ENCODE measurements around the gene ROR1.

The ROR1 gene

DNA sequence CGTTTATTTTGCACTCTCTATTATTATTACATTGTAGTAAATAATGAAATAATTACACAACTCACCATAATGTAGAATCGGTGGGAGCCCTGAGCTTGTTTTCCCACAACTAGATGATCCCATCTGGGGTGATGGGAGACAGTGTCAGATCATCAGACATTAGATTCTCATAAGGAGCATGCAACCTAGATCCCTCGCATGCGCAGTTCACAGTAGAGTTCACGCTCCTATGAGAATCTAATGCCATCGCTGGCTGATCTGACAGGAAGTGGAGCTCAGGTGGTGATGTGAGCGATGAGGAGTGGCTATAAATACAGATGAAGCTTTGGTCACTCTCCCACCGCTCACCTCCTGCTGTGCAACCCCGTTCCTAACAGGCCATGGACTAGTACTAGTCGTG, 112.1 kb downstream of the ROR1 start:
- TF ChIP-seq, protein P1, sequence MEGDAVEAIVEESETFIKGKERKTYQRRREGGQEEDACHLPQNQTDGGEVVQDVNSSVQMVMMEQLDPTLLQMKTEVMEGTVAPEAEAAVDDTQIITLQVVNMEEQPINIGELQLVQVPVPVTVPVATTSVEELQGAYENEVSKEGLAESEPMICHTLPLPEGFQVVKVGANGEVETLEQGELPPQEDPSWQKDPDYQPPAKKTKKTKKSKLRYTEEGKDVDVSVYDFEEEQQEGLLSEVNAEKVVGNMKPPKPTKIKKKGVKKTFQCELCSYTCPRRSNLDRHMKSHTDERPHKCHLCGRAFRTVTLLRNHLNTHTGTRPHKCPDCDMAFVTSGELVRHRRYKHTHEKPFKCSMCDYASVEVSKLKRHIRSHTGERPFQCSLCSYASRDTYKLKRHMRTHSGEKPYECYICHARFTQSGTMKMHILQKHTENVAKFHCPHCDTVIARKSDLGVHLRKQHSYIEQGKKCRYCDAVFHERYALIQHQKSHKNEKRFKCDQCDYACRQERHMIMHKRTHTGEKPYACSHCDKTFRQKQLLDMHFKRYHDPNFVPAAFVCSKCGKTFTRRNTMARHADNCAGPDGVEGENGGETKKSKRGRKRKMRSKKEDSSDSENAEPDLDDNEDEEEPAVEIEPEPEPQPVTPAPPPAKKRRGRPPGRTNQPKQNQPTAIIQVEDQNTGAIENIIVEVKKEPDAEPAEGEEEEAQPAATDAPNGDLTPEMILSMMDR (IDR thresholded peaks at IDR 0.05; ENCODE audit: borderline replicate concordance, control extremely low read depth, extremely low read depth, insufficient read depth, missing control alignments) = no peak
- no peak for DNase-seq (ENCODE audit: low spot score)
- in situ Hi-C loops (cut with MboI; ENCODE audit: low sequenced_read_pairs, unreplicated experiment) = no loop called here

DNA sequence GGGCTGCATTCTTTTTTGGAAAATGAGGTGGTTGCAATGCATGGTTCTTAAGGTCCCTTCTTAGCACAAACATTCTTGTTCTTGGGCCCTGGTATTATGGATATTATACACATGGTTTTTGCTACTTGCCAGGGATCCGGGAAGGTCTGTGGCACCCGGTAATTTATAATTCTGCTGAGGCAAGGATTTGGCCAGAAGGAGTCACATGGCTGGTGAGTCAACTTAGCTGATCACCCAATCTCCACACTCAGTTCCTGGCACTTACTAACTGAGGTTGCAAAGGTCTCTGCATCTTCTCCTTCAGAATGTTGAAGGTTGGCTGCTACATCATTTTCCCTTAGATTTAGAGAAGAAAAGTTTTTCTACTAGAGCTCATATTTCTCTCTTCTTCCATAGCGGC, 112.5 kb downstream of the ROR1 start:
- DNase-seq (ENCODE audit: low spot score) = no peak
- TF ChIP-seq, protein P1 (IDR thresholded peaks at IDR 0.05; ENCODE audit: borderline replicate concordance, control extremely low read depth, extremely low read depth, insufficient read depth, missing control alignments) = no peak
- in situ Hi-C loops (cut with MboI; ENCODE audit: low sequenced_read_pairs, unreplicated experiment) = no loop called here

DNA sequence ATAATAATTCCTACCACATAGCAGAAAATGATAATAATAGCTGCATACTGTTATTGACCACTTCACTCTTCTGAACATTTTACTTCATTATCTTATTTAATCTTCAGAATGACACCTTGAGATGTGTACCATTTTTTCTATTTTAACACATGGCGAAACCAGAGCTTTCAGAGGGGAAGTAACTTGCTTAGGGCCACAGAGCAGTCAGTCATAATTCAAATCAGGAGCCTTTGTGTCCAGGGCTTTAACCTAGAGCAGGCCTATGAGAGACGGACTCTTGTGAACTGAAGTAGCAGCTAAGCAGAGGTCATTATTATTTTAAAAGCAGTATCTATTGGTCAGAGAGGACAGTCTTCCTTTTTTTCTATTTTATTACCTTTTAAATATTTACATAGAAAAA, 114.0 kb downstream of the ROR1 start:
- TF ChIP-seq, protein P1 (IDR thresholded peaks at IDR 0.05; ENCODE audit: borderline replicate concordance, control extremely low read depth, extremely low read depth, insufficient read depth, missing control alignments) = no peak
- no peak for DNase-seq (ENCODE audit: low spot score)
- in situ Hi-C loops (cut with MboI; ENCODE audit: low sequenced_read_pairs, unreplicated experiment) = no loop called here

DNA sequence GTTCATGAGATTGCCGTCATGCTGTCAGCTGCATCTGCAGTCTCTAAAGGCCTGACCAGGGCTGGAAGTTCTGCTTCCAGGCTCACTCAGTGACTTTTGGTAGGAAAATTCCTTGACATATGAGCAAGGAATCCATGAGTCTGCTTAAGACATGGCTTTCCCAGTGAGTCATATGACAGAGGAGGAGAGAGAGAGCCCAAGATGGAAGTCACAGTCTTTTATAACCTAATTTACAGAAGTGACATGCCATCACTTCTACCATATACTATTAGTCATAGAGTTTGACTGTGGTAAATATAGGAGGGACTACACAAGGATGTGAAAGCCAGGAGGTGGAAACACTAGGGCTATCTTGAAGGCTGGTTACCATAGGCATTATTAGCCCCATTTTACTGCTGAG, 115.2 kb downstream of the ROR1 start:
- in situ Hi-C loops (cut with MboI; ENCODE audit: low sequenced_read_pairs, unreplicated experiment) = no loop called here
- no peak for DNase-seq (ENCODE audit: low spot score)
- TF ChIP-seq, protein P1 (IDR thresholded peaks at IDR 0.05; ENCODE audit: borderline replicate concordance, control extremely low read depth, extremely low read depth, insufficient read depth, missing control alignments) = no peak

DNA sequence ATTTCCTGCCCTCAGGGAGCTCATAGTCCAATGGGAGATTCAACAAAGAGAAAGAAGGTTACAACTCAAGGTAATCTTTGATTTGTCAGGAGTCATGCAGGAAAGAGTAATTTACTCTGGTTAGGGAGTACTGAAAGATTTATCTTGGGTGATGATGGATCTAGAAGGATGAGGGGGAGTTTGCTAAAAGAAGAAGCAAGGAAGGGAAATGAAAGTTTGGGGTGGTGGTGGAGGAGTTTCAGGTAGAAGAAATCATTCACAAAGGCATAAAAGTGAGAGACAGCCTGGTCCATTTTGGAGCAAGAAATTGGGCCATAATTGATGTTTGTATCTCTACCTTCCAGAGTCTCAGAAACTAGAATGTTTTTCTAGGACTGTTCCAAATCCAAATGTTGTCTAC, 116.7 kb downstream of the ROR1 start:
- TF ChIP-seq, protein P1 (IDR thresholded peaks at IDR 0.05; ENCODE audit: borderline replicate concordance, control extremely low read depth, extremely low read depth, insufficient read depth, missing control alignments) = no peak
- DNase-seq (ENCODE audit: low spot score) = no peak
- in situ Hi-C loops (cut with MboI; ENCODE audit: low sequenced_read_pairs, unreplicated experiment) = no loop called here

DNA sequence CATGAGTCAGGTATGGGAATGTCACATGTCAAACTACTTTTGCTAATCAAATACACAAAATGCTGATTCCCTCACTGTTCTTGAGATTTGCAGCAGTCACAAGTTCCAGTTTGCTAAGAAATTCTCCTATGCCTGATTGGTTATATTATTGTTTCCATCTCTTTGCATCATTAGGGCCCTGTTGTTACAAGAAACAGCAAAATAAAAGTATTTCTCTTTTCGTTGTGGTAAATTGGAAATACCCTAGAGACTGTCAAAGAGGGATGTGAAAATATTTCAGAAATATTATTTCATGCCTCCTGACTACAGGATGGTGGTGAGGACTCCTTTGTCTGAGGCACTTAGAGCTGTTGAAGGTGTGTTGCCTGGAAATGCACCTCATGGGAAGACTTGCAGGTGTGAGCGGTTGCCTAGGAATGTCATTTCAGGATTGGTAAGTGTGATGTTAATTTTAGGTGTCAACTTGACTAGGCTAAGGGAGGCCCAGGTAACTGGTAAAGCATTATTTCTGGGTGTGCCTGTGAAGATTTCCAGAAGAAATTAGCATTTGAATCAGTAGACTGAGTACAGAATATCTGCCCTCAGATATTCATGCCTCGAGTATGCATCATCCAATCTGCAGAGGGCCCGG, 117.4 kb downstream of the ROR1 start:
- TF ChIP-seq, protein P1 (IDR thresholded peaks at IDR 0.05; ENCODE audit: borderline replicate concordance, control extremely low read depth, extremely low read depth, insufficient read depth, missing control alignments) = no peak
- DNase-seq (ENCODE audit: low spot score) = no peak
- in situ Hi-C loops (cut with MboI; ENCODE audit: low sequenced_read_pairs, unreplicated experiment) = no loop called here
